DND-41 (cell line): Measurements from ENCODE around the gene COL4A2.

Experiments
- ATAC-seq: fragments of 200-7000 bp; cut with Tn5 transposase; 3 replicates; pipeline ENCODE4 v1.9.1; 2021; ENCODE audit warnings: low read depth; ENCODE audit not compliant: insufficient read depth
- DNase-seq: peaks from one replicate; pipeline ENCODE4 v3.0.0-alpha.2; 2020
- H2AFZ ChIP-seq: 2 replicates; pipeline ENCODE4 v1.6.0; 2012; ENCODE audit warnings: low read depth, low read length
- H3K27ac ChIP-seq: 2 replicates; pipeline ENCODE4 v1.5.1; 2012; ENCODE audit warnings: low read length, inconsistent platforms
- H3K27me3 ChIP-seq: fragments of 200-600 bp; sonication (generic); 2 replicates; pipeline ENCODE4 v1.6.0; 2012; ENCODE audit warnings: low read length, mild to moderate bottlenecking, inconsistent platforms; ENCODE audit not compliant: insufficient read depth, poor library complexity
- H3K36me3 ChIP-seq: 2 replicates; pipeline ENCODE4 v1.5.1; 2012; ENCODE audit warnings: low read length, inconsistent platforms; ENCODE audit not compliant: insufficient read depth
- H3K4me1 ChIP-seq: 2 replicates; pipeline ENCODE4 v1.5.1; 2012; ENCODE audit warnings: mild to moderate bottlenecking, low read length; ENCODE audit not compliant: insufficient read depth
- H3K4me2 ChIP-seq: 2 replicates; pipeline ENCODE4 v1.6.0; 2012; ENCODE audit warnings: mild to moderate bottlenecking, moderate library complexity, low read length, inconsistent platforms; ENCODE audit not compliant: insufficient read depth
- H3K4me3 ChIP-seq, 2 experiments: fragments of 200-600 bp in 1 of 2; shearing (Covaris generic) in 1 of 2; 2 replicates each; pipeline ENCODE4 v1.5.1; 2012 to 2016; ENCODE audit warnings: inconsistent platforms in 2 of 2, low read length in 2 of 2, mild to moderate bottlenecking in 2 of 2, low read depth in 1 of 2, moderate library complexity in 1 of 2
- H3K79me2 ChIP-seq: 2 replicates; pipeline ENCODE4 v1.6.0; 2012; ENCODE audit warnings: low read length, inconsistent platforms; ENCODE audit not compliant: insufficient read depth
- H3K9ac ChIP-seq: 2 replicates; pipeline ENCODE4 v1.6.0; 2012; ENCODE audit warnings: low read depth, mild to moderate bottlenecking, inconsistent platforms, low read length, moderate library complexity
- H3K9me3 ChIP-seq: 2 replicates; pipeline ENCODE4 v1.5.1; 2012; ENCODE audit warnings: low read length, moderate library complexity, mild to moderate bottlenecking, inconsistent platforms; ENCODE audit not compliant: insufficient read depth, severe bottlenecking
- H4K20me1 ChIP-seq: 2 replicates; pipeline ENCODE4 v1.6.0; 2012; ENCODE audit warnings: low read length; ENCODE audit not compliant: insufficient read depth
- CTCF ChIP-seq: IDR thresholded peaks from 2 replicates; pipeline ENCODE4 v1.5.1; 2012; ENCODE audit warnings: borderline replicate concordance, low read length, moderate library complexity, mild to moderate bottlenecking; ENCODE audit not compliant: poor library complexity, severe bottlenecking; ENCODE audit errors: extremely low read depth
- EZH2 ChIP-seq: IDR thresholded peaks from 3 replicates; pipeline ENCODE4 v1.6.1; 2012; ENCODE audit warnings: borderline replicate concordance, low read depth, mild to moderate bottlenecking, moderate library complexity, low read length, inconsistent platforms; ENCODE audit not compliant: severe bottlenecking

COL4A2 gene

GRCh38 chr13:110493613-110494012 lies 186.5 kb downstream of the COL4A2 start:
- Histone ChIP-seq H3K4me1 (no peaks in the 10 kb centered on the region), H3K27ac (no peak overlapping the region), H3K4me3 (no peak overlapping the region), H4K20me1 (no peaks in the 10 kb centered on the region; the same call in 1 of the 2 replicates), H3K9ac (no peak overlapping the region), H3K4me2 (no peak overlapping the region), H3K79me2 (no peaks in the 10 kb centered on the region), H2AFZ (no peak overlapping the region), H3K9me3 (no peaks in the 10 kb centered on the region), H3K27me3 (no peaks in the 10 kb centered on the region), H3K36me3 (no peaks in the 10 kb centered on the region)
- DNase-seq, result no peak
- no peak for ATAC-seq
- TF ChIP-seq EZH2, result no peak
- TF ChIP-seq CTCF, result no peak

- H3K4me1 ChIP-seq, result no peaks in the 10 kb centered on the region
- H3K4me3 ChIP-seq, result no peak overlapping the region
- DNase-seq (no peak), ATAC-seq (no peak)
- no peak overlapping the region for H3K27ac ChIP-seq
- H4K20me1 ChIP-seq, result no peaks in the 10 kb centered on the region; the same call in 1 of the 2 replicates
- H2AFZ ChIP-seq, result no peak overlapping the region
- TF ChIP-seq CTCF (no peak), EZH2 (no peak)
- H3K27me3 ChIP-seq, result peaks cover under 1% of the 10 kb centered on the region
- no peaks in the 10 kb centered on the region for H3K79me2 ChIP-seq
- no peaks in the 10 kb centered on the region for H3K9me3 ChIP-seq
- H3K36me3 ChIP-seq, result no peaks in the 10 kb centered on the region
- H3K9ac ChIP-seq, result no peak overlapping the region
- H3K4me2 ChIP-seq, result no peak overlapping the region
These were observed 188.3 kb downstream of the COL4A2 start for GRCh38 chr13:110495376-110495775.

- Histone ChIP-seq H3K36me3 (no peaks in the 10 kb centered on the region), H3K9ac (no peak overlapping the region), H2AFZ (no peak overlapping the region), H4K20me1 (no peaks in the 10 kb centered on the region; the same call in none of the 2 replicates), H3K4me2 (no peak overlapping the region), H3K27me3 (peaks cover 2% of the 10 kb centered on the region), H3K27ac (no peak overlapping the region), H3K79me2 (no peaks in the 10 kb centered on the region), H3K4me1 (no peaks in the 10 kb centered on the region), H3K4me3 (no peak overlapping the region), H3K9me3 (no peaks in the 10 kb centered on the region)
- ATAC-seq, result no peak
- no peak for TF ChIP-seq CTCF
- TF ChIP-seq EZH2, result no peak
- no peak for DNase-seq
These were observed 188.8 kb downstream of the COL4A2 start for GRCh38 chr13:110495881-110496280.

GRCh38 chr13:110496281-110496680 lies 189.2 kb downstream of the COL4A2 start:
- H3K4me3 ChIP-seq, result no peak overlapping the region
- H3K4me2 ChIP-seq, result no peak overlapping the region
- ATAC-seq, result no peak
- TF ChIP-seq EZH2 (no peak), CTCF (no peak)
- DNase-seq, result no peak
- no peaks in the 10 kb centered on the region for H3K9me3 ChIP-seq
- H3K27me3 ChIP-seq, result peaks cover 2% of the 10 kb centered on the region
- H3K4me1 ChIP-seq, result no peaks in the 10 kb centered on the region
- no peak overlapping the region for H3K9ac ChIP-seq
- H3K36me3 ChIP-seq, result no peaks in the 10 kb centered on the region
- no peaks in the 10 kb centered on the region; the same call in none of the 2 replicates for H4K20me1 ChIP-seq
- no peak overlapping the region for H3K27ac ChIP-seq
- H3K79me2 ChIP-seq, result no peaks in the 10 kb centered on the region
- H2AFZ ChIP-seq, result no peak overlapping the region
